ENCODE measurements around the gene IGF1R.

Gene IGF1R

GRCh38 chr15:98778263-98778959, 130.1 kb downstream of the IGF1R start:
- no peak for DNase-seq

- no peak for DNase-seq
These were observed 130.6 kb downstream of the IGF1R start for GRCh38 chr15:98778960-98779359.

- peak; percentile 31 to 60 for DNase-seq
These were observed 131.2 kb downstream of the IGF1R start for GRCh38 chr15:98779463-98780071.

GRCh38 chr15:98781838-98782237, 133.5 kb downstream of the IGF1R start:
- DNase-seq, result no peak

- no peak for DNase-seq
These were observed 134.5 kb downstream of the IGF1R start for GRCh38 chr15:98782801-98783200.

- no peak for DNase-seq
These were observed 137.1 kb downstream of the IGF1R start for GRCh38 chr15:98785431-98785806.

GRCh38 chr15:98785807-98786621, 137.7 kb downstream of the IGF1R start:
- no peak for DNase-seq

GRCh38 chr15:98786717-98787116, 138.4 kb downstream of the IGF1R start:
- no peak for DNase-seq

- no peak for DNase-seq
These were observed 138.9 kb downstream of the IGF1R start for GRCh38 chr15:98787194-98787593.

GRCh38 chr15:98787936-98788757, 139.8 kb downstream of the IGF1R start:
- no peak for DNase-seq

DNA sequence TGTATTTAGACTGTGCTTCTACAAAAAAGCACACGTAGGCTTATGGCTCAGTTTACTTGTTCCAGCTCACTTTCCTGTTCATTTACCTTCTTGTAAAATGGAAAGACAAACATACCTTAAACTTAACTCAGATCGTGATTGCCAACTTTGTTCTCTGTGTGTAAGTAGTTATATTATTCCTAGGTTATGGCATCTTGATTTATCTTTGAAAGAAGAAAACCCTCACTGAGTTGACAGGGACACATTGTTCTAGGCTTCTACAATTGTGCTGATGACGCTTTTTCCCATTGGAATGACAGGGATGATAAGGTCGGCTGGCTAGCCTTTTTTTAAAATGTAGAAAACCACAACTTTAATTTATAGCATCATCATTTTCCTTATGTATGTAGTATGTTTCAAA, 140.7 kb downstream of the IGF1R start:
- no peak for DNase-seq

DNA sequence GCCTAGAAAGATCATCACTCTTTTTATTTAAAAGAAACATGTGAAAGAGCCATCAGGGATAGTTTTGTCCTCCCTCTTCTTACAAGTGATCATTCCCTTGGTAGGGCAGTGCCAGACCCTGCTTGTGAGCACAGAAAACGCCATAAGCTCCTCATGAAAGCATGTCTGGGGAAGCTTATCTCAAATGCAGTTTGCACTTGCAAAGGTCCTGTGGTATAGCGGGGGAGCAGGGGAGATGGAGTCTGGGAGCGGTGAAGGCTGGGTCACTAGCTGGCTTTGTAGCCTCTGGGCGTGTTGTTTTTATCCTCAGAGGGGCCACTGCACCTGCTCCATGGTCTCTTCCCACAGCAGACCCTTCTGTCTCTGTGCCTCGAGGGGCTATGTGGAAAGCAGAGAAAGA, 141.9 kb downstream of the IGF1R start:
- DNase-seq, result no peak

DNA sequence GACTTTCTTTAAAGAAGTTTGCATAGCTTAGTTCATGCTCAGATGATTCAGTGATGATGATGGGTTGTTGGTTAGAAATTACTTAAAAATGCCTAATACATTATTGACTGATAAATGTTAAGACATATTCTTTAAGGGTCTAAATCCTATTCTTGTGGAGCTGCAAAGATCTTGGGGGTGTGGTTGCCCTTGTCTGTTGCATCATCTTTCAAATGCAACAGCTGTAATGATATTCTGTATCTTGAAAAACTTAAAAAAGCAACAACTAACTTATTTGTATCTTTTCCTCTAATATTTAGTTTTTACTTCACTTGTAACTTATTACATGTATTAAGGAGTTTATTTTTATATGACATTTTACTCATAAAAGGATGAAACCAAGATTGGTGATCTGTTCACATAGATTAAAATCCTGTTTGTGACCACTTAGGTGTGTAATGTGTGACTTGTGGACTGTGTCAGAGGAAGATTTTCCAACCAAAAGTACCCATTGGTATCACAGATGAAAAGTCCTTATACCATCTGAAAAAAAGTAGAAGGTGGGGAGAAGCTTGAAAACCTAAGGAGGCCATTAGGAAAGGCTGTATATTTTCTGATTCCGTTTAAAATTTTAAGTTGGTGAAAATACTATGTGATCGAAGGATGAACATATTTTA, 142.8 kb downstream of the IGF1R start:
- no peak for DNase-seq

DNA sequence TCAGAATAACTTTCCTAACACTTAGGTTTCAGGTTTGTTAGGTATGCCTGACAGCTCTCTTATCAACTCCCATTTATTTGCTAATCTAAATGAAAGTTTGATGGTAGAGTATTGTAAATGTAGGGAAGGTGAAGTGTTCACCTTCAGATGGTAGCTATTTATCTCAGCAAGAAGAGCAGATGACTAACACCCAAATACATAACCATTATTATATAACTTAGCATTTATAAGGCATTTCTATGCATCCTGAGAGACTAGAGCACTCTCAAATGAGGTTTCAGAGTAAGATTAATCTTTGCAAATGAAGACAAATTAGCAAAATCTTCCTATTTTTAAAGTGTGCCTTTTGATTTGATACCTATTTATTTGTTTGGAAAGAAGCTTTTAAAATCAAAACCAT, 143.8 kb downstream of the IGF1R start:
- DNase-seq, result no peak

GRCh38 chr15:98794211-98794610, 145.9 kb downstream of the IGF1R start:
- DNase-seq, result no peak

GRCh38 chr15:98794748-98795147, 146.4 kb downstream of the IGF1R start:
- DNase-seq, result no peak

GRCh38 chr15:98795980-98796379, 147.6 kb downstream of the IGF1R start:
- no peak for DNase-seq

GRCh38 chr15:98796685-98797357, 148.5 kb downstream of the IGF1R start:
- no peak for DNase-seq

DNA sequence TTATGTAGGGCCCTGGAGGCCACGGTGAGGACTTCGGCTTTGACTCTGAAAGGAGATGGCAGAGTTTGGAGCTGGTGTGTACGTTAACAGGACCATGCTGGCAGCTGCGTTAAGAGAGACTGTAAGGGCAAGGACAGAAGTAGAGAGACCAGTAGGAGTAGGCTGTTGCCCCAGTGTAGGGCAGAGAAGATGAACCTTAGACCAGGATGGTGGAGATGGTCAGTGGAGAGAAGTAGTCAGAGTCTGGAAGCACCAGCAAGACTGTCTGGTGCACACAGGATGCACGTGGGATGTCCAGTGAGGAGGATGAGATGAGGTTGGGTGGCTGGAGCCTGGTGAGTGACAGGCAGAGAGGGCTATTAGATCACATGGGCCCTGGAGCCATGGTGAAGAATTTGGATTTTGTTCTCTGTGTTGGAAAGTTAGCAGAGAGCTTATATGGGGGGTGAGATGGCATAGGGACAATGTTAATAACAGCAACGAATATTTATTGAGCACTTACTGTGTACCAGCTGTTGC, 150.1 kb downstream of the IGF1R start:
- DNase-seq, result no peak

DNA sequence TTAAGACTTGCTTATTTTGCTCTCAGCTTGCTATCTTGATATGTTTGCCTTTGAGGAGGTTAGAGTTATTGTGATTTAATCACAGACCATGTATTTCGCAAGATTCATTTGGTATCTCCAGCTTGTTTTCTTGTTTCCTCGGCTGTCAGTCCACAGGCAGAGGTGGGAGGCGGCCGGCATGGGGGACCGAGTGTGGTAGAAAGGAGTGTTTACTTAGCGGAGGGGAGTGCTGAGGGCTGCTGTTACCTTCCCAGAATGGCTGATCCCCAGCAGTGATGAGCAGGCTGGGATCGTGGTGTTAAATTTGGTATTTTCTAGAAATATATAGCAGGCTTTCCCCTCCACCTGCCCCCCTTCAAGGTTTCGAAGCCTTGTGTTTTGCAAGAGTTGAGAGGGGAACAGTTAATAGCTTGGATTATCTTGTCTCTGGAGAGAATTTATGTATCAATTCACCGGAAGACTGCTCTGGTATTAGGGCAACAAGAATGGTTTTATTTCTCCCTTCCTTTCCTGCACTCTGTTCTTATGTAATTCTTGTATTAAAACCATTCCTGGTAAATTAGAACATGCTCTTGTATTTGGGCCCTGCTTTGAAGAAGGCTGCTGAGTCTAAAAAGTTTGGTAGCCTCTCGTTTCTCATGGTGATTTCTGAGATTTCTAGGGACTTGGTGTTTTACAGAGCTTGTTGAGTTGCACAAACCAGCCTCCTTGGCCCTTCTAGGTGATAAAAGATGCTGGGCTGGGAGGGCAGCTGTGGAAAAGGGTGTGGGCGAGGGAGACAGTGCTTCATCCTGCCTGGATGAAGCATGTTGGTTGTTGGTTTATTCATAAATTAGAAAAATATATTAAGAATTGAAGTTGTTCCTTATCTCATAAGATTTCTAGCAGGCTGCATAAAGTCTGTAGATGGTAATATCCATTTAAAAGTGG, 151.4 kb downstream of the IGF1R start:
- no peak for DNase-seq
